Common myeloid progenitor, CD34-positive (primary cell): Measurements from ENCODE around the gene TAF11L9.
"Not testable (repeated sequence)": the region's sequence is repeated elsewhere in the genome, so short reads cannot be mapped to it uniquely, and the experiment has no call there.

Source experiments
- CTCF ChIA-PET: fragments of 350-600 bp; sonication (Branson Sonifier 250); formaldehyde crosslinking; loops from one replicate; lab custom pipeline; 2021; ENCODE audit warnings: antibody characterized with exemption; lab: Charles Lee
- POLR2A ChIA-PET: fragments of 350-600 bp; sonication (Branson Sonifier 250); formaldehyde crosslinking; loops from one replicate; lab custom pipeline; 2021; ENCODE audit warnings: antibody characterized with exemption; lab: Charles Lee
- DNase-seq, 3 donors: peaks; one replicate each; pipeline versions ENCODE4 v3.0.0 to v3.0.0-alpha.2; 2013
- H3K27ac ChIP-seq, 2 experiments: 1 replicate in 1 of 2; 2 replicates in 1 of 2; pipeline ENCODE4 v1.7.0; 2013; ENCODE audit warnings: inconsistent platforms in 2 of 2, low read length in 2 of 2, mild to moderate bottlenecking in 2 of 2, low read depth in 1 of 2, moderate library complexity in 1 of 2; ENCODE audit not compliant: severe bottlenecking in 2 of 2, insufficient read depth in 1 of 2, poor library complexity in 1 of 2
- H3K27me3 ChIP-seq, 5 experiments: replicated peaks in 2 of 5; 1 replicate in 3 of 5; 2 replicates in 2 of 5; pipeline versions ENCODE4 v1.6.1 to v1.7.0; 2013; ENCODE audit warnings: low read length in 4 of 5, mild to moderate bottlenecking in 2 of 5, moderate library complexity in 2 of 5, inconsistent platforms in 1 of 5; ENCODE audit not compliant: insufficient read depth in 5 of 5, control insufficient read depth in 4 of 5
- H3K36me3 ChIP-seq, 4 experiments: 1 replicate in 2 of 4; 2 replicates in 2 of 4; pipeline versions ENCODE4 v1.6.1 to v1.7.0; 2013; ENCODE audit warnings: low read length in 3 of 4, control low read depth in 1 of 4, mild to moderate bottlenecking in 1 of 4; ENCODE audit not compliant: control insufficient read depth in 4 of 4, insufficient read depth in 4 of 4
- H3K4me1 ChIP-seq, 4 experiments: 1 replicate in 3 of 4; 2 replicates in 1 of 4; pipeline versions ENCODE4 v1.6.1 to v1.7.1; 2013; ENCODE audit warnings: low read length in 3 of 4, mild to moderate bottlenecking in 3 of 4, control low read depth in 1 of 4, inconsistent platforms in 1 of 4, moderate library complexity in 1 of 4; ENCODE audit not compliant: control insufficient read depth in 4 of 4, insufficient read depth in 4 of 4; ENCODE audit errors: control extremely low read depth in 1 of 4
- H3K4me3 ChIP-seq, 7 experiments: 1 replicate in 4 of 7; 2 replicates in 3 of 7; pipeline versions ENCODE4 v1.5.1 to v1.7.0; 2013; ENCODE audit warnings: mild to moderate bottlenecking in 7 of 7, low read length in 6 of 7, moderate library complexity in 6 of 7, inconsistent platforms in 2 of 7, low read depth in 2 of 7, control low read depth in 1 of 7; ENCODE audit not compliant: insufficient read depth in 4 of 7, control insufficient read depth in 1 of 7; ENCODE audit errors: extremely low read depth in 1 of 7
- H3K9me3 ChIP-seq, 5 experiments: 1 replicate in 4 of 5; 2 replicates in 1 of 5; pipeline versions ENCODE4 v1.6.1 to v1.7.1; 2013; ENCODE audit warnings: low read length in 4 of 5, mild to moderate bottlenecking in 2 of 5, inconsistent platforms in 1 of 5, low read depth in 1 of 5, moderate library complexity in 1 of 5; ENCODE audit not compliant: control insufficient read depth in 4 of 5, insufficient read depth in 2 of 5; ENCODE audit errors: control extremely low read depth in 1 of 5
- WGBS: methylation state at CpG from one replicate; pipeline ENCODE4 v1.1.5; 2013; ENCODE audit not compliant: insufficient coverage; 5-methylcytosine and 5-hydroxymethylcytosine counted together

Gene TAF11L9

GRCh38 chr5:17610092-17610491 is 15.9 kb upstream of the TAF11L9 start, which contains the start of gene TAF11L12:
Gene TAF11L12, plus strand, starts transcription at chr5:17610392.
- H3K27ac ChIP-seq, POLR2A ChIA-PET: not testable (repeated sequence)

GRCh38 chr5:17607461-17607860 is 13.3 kb upstream of the TAF11L9 start:
- H3K9me3 ChIP-seq, DNase-seq, H3K36me3 ChIP-seq, H3K4me1 ChIP-seq, H3K27me3 ChIP-seq, H3K4me3 ChIP-seq, POLR2A ChIA-PET, CTCF ChIA-PET, H3K27ac ChIP-seq: not testable (repeated sequence)
- WGBS, result 90% methylated on average over 2 of the region's 4 CpGs

More at GRCh38 chr5:17610092-17610491, 15.9 kb upstream of the TAF11L9 start, which contains the start of gene TAF11L12:
- H3K27me3 ChIP-seq, CTCF ChIA-PET, H3K4me3 ChIP-seq, H3K4me1 ChIP-seq, DNase-seq, H3K9me3 ChIP-seq, H3K36me3 ChIP-seq: not testable (repeated sequence)
- WGBS, result 100% methylated on average over 2 of the region's 2 CpGs

- Histone ChIP-seq H3K36me3 (no peaks in the 10 kb centered on the region), H3K4me1 (no peaks in the 10 kb centered on the region), H3K27me3 (no peaks in the 10 kb centered on the region), H3K27ac (no peak overlapping the region), H3K4me3 (no peak overlapping the region), H3K9me3 (peaks cover 0 to 2% (median 0%) of the 10 kb centered on the region in 5 experiments)
- ChIA-PET CTCF (no interaction called here), POLR2A (no interaction called here)
- WGBS, result 100% methylated on average over 1 of the region's 14 CpGs
- DNase-seq, result no peak
These were observed 10.8 kb upstream of the TAF11L9 start for GRCh38 chr5:17604951-17605350.

GRCh38 chr5:17603880-17604279 is 9.7 kb upstream of the TAF11L9 start, which contains the start of gene TAF11L11:
Gene TAF11L11, plus strand, starts transcription at chr5:17604183.
- H3K27ac ChIP-seq, CTCF ChIA-PET, H3K4me3 ChIP-seq, H3K9me3 ChIP-seq, DNase-seq, H3K36me3 ChIP-seq, H3K4me1 ChIP-seq, H3K27me3 ChIP-seq: not testable (repeated sequence)
- no CpG with 5 or more reads among the region's 6 CpGs for WGBS
- POLR2A ChIA-PET, result interaction anchor here (0.6 kb wide), 1 partner anchor 224 kb away, joined by 4 read pairs; no protein-coding TSS in a partner anchor

- DNase-seq, H3K9me3 ChIP-seq, H3K27me3 ChIP-seq, H3K36me3 ChIP-seq, CTCF ChIA-PET, H3K4me1 ChIP-seq, H3K4me3 ChIP-seq, H3K27ac ChIP-seq, POLR2A ChIA-PET: not testable (repeated sequence)
- WGBS, result no CpG with 5 or more reads among the region's 15 CpGs
These were observed 3.5 kb upstream of the TAF11L9 start, which contains the start of gene TAF11L10 for GRCh38 chr5:17597728-17598127. Gene TAF11L10, minus strand, starts transcription at chr5:17597828.

GRCh38 chr5:17590860-17591259 is 3.3 kb downstream of the TAF11L9 start, which contains the start of gene TAF11L8:
Gene TAF11L8, minus strand, starts transcription at chr5:17590960.
- H3K27me3 ChIP-seq, CTCF ChIA-PET, H3K4me1 ChIP-seq, H3K27ac ChIP-seq, H3K36me3 ChIP-seq, H3K9me3 ChIP-seq, H3K4me3 ChIP-seq, DNase-seq, POLR2A ChIA-PET: not testable (repeated sequence)
- no CpG with 5 or more reads among the region's 16 CpGs for WGBS

GRCh38 chr5:17585658-17586057 is 8.5 kb downstream of the TAF11L9 start, which contains the start of gene TAF11L7:
Gene TAF11L7, minus strand, starts transcription at chr5:17585758.
- H3K4me1 ChIP-seq, POLR2A ChIA-PET, DNase-seq, H3K27ac ChIP-seq, H3K9me3 ChIP-seq, H3K36me3 ChIP-seq, H3K4me3 ChIP-seq, H3K27me3 ChIP-seq, CTCF ChIA-PET: not testable (repeated sequence)
- WGBS, result no CpG with 5 or more reads among the region's 16 CpGs
